ENCODE data around the gene IGHMBP2.

- TF ChIP-seq EGR1 (IDR thresholded peaks at IDR 0.05; ENCODE audit: low read depth), result no peak
- no peak for TF ChIP-seq RAD21 (IDR thresholded peaks at IDR 0.05; ENCODE audit: low read depth)
- TF ChIP-seq CTCF (IDR thresholded peaks at IDR 0.05 in 2 of 3, conservative IDR thresholded peaks at IDR 0.05 in 1 of 3; ENCODE audit: borderline replicate concordance in 1 of 3, insufficient read depth in 1 of 3, low read depth in 2 of 3, low read length in 2 of 3), result no peak
- no peak for TF ChIP-seq POLR2A (IDR thresholded peaks at IDR 0.05; ENCODE audit: borderline replicate concordance, extremely low read depth, insufficient read depth, insufficient read length)
- no peak for TF ChIP-seq REST (IDR thresholded peaks at IDR 0.05; ENCODE audit: low read depth)
Observed at GRCh38 chr11:68955607-68955958, 51.9 kb downstream of the IGHMBP2 start.

All from HCT116 (cell line).